NCI-H128 (cell line): ENCODE measurements around the gene TENM4.

ENCODE experiments used
- DNase-seq: peaks from one replicate; lab custom pipeline; 2025; ENCODE audit not compliant: unreplicated experiment; lab: John Stamatoyannopoulos, UW

The TENM4 gene

DNA sequence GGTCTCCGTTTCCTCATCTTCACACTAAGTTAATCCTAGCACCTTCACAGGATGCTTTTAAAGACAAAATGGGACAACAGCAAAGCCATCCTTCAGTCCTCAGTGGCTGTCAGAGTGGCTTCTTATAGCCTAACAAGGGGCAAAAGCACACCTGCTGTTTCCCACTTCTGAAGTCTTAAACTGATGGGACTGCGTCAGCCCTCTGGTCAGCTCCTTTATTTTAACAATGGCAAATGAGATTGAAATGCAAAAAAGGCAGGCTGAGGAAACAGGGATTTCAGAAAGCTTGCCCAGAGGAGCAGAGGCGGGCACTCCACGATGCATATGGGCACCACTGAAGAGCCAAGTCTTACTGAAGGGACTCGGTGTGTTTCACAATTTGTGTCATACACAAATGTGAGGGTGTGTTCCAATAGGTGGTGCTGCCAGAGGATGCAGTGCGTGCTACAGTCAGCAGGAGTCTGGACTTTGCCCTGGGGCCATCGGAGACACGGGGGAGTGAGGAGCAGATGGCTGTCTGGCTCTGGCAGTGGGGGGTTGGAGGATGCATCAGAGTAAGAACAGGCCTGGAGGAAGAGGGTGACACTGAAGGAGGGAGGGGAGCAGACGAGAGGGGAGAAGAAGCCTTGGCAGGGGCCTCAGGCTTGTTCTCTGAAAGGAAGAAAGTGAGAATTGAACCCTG lies 47.3 kb downstream of the TENM4 start:
- no peak for DNase-seq

DNA sequence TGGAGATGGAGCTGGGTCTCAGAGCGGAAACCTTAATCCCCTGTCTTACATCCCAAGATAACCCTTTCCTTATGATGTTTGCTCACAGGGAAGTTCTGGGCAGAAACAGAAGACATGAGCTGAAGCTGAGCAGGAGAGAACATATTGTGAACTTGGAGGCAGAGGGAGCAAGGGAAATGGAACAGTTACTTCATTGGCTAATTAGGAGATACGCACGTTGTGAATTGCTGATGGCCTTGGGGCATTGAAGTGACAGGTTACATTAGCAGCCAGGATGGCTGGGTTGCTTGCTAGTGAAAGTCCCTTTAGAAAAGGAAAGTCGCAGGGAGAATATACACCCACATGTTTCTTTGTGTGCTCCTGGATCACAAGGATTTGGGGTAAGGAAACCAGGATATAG lies 48.7 kb downstream of the TENM4 start:
- DNase-seq: no peak

DNA sequence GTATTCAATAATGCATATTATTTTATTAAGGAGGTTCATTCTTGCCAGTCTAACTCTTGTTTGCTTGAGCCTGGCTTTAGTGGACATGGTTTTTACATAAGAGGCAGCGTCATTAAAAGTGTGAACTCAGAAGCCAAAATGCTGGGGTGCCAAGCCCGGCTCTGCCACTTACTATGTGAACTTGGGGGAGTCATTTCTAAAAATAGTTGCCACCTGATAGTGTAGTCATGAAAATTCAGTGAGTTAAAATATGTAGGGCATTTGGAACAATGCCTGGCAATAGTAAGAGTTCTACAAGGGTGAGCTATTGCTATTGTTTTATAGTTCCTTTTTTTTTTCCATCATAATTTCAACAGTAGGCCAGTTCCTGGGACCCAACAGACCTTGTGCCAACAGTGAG lies 49.9 kb downstream of the TENM4 start:
- no peak for DNase-seq

DNA sequence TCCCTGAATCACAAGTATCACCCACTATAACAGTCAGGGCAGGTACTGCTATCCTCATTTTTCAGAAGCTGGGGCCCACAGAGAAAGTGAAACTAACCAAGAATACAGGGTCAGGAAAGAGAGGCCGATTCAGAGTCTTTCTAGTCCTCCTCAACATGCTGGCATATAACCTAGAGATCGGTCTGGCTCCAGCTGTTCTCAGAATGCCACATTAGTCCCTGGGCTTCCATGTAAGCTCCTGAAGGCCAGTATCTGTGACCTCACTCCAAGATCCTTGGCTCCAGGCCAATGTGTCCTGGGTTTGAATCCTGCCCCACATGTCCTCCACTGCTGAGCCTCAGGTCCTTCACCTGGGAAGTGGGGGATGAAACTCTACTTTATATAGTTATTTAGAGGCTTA lies 50.4 kb downstream of the TENM4 start:
- no peak for DNase-seq

DNA sequence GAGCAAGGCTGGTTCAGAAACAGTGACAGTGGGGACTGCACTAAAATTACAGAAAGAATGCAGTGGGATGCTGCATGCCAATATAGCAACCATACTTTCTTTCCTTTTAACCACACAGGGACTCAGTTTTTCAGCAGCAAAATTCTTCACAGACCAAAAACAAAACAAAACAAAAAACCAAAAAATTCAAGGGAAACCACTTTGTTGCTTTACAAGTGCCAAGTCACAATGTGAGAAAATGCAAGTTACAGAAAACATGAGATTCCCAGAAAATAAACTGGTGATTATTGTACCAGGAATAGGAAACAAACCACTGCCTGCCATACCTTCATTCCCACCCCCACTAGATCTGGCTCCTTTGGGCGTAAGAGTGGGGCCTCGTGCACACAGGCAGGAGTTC lies 52.6 kb downstream of the TENM4 start:
- no peak for DNase-seq

DNA sequence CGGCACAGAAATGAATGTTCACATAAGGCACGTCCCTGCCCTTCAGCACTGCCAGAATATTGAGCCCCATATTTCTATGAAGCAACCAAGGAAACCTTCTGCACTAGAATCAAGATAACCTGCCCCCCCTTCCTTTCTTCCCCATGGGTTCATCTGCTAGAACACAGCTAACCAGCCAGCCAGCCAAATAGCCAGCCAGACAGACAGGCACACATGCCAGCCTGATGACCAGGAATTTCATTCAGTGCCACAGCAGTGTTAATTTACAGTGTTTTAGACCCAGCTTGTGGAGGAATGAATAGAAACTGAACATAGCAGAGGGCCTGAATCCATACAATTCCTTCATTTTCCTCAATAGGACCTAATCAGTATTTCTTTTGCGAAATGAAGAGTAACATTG lies 57.0 kb downstream of the TENM4 start:
- no peak for DNase-seq

DNA sequence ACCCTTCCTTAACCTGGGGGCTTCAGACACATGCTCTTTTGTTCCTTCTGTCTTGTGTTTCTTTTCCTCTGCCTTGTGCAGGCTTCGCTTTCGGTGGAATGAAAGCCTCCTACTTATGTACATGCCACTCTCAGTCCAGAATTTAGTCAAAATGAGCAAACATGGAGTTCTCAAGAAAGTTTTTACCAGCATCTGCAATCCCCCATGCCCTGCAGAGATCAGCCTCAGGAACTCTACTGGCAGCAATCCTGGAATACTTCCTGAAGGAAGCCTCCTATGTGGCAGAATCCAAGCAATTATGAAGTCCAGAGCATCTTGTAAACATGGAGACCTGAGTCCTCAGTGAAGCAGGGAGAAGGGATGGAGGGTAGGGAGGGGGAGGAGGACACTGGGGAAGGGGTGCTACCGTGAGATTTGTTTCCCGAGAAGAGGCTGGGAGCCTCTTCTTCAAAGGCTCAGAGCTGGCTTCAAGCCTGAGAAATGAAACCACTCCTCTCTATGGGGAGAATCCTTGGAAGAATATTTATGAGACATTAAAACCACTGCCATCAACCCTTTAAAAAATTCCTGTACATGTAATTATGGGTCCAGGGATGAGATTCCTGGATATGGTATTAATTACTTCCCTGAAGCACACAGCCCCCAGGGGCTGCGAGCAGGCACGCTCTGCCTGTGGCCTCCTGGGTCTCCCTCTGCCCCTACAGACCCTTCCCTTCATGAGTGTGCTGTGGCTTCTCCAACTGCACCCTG lies 58.4 kb downstream of the TENM4 start:
- DNase-seq: no peak

DNA sequence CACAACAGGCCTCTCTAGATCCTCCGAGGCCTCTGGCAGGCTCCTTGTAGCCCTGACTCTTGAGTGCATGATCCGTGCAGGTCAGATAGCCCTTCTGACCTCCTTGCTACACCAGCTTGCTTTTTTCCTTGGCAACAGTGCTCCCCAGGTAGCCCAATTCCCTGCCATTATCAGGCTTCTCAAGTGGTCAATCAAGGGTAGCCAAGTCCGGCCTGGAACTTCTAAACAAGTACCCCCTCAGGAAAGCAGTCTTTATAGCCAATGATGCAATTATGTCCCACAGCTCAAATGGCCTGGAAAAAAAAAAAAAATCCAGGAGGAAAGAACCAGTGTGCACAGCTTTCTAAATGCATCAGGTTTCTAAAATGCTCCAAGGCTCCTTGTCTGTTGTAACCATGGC lies 59.8 kb downstream of the TENM4 start:
- DNase-seq: no peak

DNA sequence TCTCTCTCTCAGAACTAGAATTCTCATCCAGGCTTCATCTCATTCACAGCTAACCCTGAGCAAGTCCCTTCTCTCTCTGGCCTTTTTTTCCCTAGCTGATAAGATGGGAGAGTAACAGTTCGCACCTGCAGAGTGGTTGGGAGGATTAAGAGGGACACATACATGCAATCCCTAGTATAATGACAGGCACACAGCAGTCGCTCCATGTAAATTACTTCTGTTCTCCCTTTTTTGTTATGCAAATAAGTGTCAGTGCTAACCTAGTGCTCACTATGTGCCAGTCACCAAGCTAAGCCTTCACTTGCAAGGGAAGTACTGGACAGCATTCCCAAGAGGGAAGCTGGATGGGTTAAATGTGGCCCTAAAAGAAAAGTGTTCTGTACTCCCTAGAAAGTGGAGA lies 63.4 kb downstream of the TENM4 start:
- no peak for DNase-seq

DNA sequence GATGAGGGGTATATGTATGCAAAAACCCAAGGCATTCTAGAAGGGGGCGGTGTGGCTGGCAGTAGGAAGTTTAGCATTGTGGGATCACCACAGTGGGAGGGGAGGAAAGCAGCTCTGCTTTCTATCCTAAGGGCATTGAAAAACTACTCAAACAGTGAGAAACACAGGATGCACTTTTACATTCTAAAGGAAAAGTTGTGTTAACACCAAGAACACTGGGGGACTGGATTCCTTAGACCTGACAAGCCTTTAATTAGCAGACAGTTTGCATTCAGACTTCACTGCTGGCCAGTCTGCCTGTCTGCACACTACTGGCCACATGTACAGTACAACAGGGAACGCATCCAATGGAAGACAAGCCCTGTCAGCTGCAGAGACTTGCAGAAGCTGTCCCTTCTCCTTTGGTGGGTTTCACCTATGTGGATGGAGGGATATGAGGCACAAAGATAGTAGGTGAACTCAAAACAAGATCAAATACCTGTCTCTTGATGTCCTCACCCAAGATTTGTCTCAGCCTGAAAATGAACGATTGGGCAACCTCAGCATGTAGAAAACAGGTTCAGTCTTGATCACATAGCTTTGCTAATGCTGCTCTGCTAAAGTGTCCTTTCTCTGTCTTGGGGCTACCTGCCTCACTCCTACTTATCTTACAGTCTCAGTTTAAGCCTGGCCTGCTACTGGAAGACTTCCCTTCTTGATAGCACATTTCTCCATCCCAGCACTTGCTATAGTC lies 64.8 kb downstream of the TENM4 start:
- no peak for DNase-seq

DNA sequence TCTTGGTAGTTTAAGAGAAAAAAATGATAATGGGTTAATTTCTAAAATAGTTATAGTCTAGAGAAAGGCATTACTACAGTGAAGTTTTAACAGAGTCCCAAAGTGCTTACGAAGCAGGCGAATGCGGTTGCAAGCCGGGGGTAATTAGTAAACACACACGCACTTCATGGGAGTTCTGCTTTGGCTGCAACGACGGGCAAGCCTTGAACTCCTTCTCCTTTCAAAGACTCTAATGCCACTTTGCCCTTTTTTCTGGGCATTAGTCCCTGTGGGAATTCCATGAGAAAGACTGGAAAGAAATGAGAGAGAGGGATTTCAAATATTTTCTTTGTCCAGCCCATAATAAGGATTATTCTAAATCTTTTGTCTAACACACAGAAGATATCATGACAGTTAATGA lies 66.1 kb downstream of the TENM4 start:
- DNase-seq: no peak

DNA sequence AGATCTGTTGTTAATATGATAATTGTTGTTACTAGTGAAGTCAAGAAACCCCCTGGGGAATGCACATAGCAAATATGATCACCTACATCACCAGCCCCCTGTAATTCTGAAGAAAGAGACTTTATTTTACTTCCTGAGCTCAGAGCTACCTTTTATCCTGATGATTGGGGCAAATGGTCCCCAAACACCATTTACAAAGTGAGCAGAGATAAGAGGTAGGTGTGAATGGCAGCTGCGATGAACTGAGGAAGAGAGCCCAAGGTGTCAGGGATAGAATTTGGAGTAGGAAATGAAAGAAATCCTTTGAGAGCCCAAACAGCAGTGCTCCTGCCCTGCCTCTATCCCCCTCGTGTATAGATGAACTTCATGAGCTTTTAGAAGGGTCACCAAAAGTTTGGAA lies 69.1 kb downstream of the TENM4 start:
- no peak for DNase-seq

DNA sequence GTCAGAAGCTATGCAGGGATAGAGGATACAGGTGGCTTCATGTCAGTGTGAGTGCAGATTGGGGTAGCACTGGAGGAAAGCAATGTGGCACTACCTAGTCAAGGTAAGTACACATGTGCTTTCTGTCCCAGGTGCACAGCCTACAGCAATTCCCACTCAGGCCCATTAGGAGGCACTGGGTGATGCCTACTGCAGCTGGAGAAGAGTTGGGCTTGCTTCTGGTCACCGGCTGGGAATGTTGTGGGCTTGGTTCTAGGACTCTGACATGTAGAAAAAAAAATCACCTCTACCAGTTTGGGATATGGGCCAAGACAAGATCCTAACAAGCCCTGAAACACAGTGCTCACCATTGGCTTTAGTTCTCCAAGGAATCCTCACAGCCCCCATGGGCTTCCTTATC lies 69.7 kb downstream of the TENM4 start:
- no peak for DNase-seq

DNA sequence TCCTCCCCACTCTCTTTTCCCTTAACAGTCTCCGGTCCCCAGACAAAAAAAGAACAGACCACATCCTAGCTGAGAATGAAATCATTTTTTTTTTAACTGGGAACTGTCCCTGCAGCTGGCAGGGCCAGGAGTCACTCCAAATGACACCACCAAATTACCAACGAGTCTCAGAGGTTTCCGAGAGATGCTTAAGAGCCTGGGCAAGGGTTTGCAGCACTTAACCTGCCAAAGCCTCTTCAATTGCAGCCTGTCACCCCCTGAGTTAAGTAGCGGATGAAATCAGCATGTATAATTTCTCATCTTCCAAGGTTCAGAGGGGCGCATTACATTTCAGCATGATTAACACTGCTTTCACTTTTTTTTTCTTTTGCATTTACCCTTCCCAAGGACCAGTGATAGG lies 71.8 kb downstream of the TENM4 start:
- DNase-seq: peak; percentile 26

DNA sequence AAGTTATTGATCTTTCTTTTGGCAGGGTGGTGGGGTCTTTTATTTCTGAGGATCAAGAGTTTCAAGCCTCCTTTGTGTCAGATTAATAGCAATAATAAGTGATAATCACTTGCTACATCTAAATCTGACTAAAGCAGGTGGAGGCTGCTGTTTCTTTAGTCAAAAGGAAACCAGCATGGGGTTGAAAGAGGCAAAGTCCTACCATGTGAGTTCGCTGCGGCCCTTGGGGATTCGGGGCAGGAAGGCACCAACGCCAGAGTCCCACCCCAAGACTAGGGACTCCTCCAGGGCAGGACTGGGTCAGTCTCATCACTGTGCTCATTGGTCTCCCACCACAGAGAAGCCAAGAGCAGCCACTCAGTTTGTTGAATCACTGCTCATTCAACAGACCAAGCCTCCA lies 73.0 kb downstream of the TENM4 start:
- DNase-seq: no peak

DNA sequence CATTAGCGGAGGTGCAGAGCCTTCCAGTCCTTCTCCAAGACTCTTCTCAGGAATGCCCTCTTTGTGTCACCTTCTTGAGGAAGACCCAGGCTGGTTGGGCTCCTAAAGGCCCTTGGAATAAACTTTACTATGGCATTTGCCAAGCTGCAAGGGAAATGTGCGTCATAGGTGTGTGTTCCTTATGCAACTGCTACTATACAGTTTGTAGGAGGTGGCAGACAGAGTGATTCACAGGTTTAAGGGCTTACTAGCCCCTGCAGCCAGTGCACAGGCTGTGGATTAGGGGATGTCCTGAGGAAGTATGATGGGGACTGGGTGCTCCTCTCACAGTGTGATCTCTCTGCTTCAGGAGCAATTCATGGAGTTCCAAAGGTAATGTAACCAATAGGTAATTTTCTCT lies 74.6 kb downstream of the TENM4 start:
- no peak for DNase-seq

DNA sequence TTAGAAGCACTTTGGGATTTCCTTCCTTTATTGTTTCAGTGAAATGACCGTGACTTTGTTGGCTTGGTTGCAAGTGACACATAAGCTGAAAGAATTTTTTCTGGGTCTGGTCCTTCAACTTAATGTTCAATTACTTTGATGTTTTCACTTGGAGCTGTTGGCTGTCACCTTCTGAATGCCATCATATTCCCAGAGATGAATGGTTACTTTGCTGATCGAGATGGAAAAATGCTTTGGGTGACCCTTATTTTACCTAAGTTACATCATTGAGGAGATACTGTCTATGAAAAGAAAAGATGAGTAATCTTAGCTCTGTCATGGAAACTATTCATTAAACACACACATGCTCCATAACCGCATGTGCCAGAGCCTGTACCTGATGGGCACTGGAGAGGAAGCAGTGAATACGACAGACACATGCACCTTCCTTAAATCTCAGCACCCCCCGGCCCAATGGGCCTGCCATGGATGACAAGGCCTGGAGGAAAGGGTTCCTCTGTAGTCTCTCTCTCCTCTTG lies 76.9 kb downstream of the TENM4 start:
- DNase-seq: no peak

DNA sequence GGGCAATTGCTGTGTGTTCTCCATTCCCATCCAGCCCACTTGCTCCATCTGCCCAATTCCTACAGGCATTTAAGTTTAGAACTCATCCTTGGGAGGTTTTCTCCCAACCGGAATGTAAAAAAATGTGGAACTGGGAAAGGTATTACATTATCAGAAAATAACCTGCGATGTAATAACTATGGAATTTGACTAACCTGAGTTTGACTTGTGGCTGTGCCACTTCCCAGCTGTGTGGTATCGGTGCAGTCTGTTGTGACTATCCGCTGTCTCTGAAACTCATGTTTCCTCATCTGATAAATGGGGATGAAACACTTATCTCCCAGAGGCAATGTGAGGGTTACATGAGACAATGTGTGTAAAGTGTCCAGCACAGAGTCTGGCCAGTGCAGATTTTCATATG lies 77.6 kb downstream of the TENM4 start:
- no peak for DNase-seq

DNA sequence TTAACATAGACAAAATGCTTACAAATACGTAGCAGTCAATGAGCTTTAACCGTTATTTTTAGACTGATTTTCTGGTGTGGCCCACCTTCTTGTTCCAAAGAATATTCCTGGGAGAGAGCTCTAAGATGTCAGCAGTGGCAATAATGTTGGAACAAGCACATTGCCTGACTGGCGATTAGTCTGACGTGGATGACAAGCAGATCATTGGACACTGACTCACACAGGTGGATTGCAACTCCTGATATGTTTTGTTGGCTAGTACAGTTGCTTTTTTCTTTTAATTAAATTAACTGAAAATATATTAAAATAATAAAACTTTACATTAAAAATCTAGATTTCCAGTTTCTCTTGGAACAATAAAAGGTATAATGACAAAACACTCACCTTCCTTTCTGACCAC lies 78.0 kb downstream of the TENM4 start:
- DNase-seq: no peak

DNA sequence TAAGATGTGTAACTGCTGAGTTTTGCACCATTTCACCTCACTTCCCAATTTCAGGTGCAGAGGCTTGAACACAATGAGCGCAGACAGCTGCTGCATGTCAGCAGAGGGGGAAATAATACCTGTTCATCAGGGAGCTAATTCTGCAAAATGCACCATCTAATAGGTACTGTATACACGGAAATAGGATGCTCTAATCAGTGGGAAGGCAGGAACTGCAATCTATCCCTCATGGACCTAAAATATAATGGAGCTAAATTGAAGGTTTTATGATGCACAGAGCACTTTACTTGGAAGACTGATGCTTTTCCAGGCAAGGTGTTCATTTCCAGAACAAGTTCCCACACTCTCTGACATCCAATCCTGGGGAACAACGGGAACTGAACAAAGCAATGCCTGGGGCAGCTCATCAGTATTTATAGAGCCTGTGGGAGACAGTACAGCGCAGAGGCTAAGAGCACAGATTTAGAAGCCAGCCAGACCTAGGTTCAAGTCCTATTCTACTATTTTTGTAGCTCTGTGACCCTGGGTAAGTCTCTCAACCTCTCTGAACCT lies 78.5 kb downstream of the TENM4 start:
- DNase-seq: no peak

DNA sequence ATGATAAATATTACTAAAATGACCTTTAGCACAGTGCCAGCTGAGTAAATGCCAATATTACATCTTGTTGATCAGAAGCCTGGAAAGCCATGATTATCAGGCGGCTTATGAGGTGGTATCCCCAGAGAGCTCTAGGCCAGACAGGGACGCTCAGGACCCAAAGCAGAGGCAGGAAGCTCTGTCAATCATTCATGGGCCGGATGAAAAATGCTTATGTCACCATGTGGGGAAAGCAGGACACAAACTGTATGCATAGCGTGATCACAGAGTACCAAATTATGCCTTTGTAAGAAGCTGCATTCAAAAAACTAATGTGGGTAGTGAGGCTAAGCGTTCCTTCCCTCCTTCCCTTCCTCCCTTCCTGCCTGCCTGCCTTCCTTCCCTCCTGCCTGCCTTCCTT lies 82.6 kb downstream of the TENM4 start:
- no peak for DNase-seq

DNA sequence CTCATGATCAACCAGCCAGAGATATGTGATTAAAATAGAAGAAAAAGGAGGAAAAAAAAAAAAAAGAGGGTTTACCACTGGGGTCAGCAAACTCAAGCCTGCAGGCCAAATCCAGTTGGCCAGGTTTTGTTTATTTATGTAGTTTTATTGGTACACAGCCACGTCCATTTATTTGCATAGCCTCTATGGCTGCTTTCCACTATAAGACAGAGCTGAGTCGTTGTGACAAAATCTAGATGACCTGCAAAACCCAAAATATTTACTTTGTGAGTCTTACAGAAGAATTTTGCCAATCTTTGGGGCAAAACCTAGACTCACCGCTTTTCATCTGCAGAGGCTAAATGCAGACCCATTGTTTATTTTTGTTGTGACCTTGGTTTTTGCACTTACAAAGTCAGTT lies 87.1 kb downstream of the TENM4 start:
- no peak for DNase-seq
